GM21390 (cell line): ENCODE data around the gene KLF13.

Experiments used
- ATAC-seq: cut with Tn5 transposase; IDR thresholded peaks from one replicate; pipeline ENCODE4 v1.9.1; 2021; ENCODE audit not compliant: unreplicated experiment

KLF13 gene

DNA sequence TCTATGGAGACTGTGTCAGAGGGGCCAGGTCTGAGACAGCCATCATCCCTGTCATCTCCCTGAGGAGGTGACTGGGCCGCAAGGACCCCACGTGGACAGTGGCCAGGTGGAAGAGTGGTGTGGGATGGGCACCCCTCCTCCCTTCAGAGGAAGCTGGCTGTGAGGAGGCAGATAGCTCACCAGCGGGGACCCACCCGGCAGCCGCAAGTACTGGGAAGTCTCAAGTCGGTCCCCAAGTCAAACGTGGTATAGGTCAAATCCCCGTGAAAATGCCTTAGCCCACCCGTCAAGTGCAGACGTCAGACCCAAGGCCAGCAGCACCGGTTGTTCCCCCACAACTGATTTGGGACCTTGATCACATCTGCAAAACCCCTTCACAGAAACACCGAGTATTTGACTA lies 12.3 kb upstream of the KLF13 start:
- no peak for ATAC-seq

DNA sequence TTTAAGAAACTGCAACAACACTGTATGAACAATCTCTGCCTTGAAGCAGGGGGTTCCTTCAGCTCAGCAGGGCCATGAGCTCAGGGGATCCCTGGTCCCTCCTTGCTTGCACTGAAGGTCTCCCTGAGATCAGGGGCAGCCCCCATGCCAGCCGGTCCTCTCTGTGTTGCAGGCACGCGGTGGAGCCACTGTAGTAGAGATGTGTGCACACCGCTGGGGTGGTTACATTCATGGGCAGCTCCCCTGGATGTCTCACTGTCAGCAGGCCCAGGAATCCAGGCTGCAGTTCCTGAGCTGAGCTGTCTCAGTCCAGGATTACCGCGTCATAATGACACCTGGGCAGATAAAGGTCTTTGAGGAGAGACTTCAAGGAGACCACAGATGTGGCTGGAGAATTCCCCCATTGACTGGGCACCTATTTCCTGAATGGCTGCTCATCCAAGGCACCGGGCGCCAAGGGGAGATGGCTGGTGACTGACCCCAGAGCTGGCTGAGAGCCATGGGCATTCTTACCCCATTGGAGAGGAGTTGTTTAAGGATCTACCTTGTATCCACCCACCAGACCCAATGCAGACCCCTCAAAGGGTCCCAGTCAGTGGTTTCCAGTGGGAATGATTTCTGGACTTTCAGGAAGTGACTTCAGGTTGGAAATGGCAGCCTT lies 10.4 kb upstream of the KLF13 start:
- ATAC-seq: no peak

GRCh38 chr15:31317017-31317416 lies 9.6 kb upstream of the KLF13 start:
- no peak for ATAC-seq

DNA sequence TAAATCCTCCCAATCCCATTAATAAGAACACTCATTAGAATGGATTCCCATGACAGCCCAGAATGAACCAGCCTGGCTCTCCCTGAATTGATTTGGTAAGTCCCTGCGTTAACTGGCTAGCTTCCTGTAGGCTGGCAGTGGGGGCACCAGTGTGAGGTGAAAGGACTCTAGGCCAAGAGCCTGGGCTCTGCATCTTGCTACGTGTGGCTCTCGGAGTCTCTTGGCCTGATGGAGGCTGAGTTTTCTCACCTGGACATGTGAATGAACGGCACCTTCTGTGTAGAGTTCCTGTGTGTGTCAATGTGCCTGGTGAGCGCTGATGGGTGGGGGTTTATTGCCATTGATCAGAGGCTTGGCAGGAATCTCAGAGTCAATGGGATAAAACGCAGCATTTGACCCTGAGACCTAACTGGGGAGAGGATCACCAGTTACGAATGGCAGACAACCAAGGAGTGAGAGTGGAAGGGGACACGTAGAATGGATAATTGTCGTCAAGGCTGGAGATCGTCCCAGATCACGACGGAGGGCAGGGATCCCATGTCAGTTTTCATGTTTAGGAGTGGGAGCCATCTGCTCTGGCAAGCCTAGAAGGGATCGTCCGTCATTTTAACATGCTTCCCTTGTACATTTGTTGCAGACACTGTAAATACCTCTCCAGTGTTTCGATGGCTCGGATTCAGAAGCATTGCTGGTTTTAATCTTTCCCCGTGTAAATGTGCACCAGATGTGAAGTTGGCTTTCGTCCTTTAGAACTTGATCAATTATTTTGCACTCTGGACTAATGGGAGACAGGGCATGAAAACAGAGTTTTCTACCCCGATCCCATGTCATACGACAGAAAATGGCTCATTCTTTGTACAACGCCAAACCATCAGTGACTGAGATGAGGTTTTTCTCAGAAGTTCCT lies 9.0 kb upstream of the KLF13 start:
- ATAC-seq: no peak

DNA sequence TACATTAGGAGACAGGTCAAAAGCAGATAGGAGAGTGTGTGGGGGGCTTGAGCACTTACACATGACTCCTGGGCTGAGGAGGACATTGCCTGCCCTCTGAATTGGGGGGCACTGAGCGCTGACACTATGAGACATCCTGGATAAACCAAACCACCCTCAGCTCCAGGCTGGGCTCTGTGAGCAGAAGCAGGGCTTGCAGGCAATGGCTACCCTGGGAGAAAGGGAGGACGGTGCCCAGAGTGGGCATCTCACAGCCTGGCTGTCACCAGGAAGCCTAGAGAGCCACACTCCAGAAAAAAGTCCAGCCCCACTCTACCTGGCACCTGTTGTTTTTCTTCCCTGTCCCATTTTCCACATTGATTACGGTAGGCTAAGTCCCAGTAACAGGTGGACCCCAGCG lies 8.2 kb upstream of the KLF13 start:
- no peak for ATAC-seq

GRCh38 chr15:31320022-31320421 lies 6.6 kb upstream of the KLF13 start:
- no peak for ATAC-seq

DNA sequence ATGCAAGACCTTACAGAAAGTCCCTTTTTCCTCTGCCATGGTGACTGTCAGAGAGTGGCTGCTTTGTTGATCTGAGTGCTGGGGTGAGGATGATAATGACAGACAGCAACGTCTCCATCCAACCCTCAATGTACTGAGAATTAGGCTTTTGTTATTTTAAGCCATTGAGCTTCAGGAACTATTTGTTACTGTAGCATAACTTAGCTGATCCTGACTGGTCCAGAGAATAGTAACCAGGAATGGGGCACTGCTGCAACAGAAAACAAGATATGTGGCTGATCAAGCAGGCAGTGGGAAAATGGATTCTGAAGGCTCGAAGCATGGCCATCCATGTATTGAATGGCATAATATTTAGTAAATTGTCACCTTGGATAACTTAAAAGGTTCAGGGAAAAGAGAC lies 5.2 kb upstream of the KLF13 start:
- no peak for ATAC-seq

GRCh38 chr15:31322504-31322903 lies 4.1 kb upstream of the KLF13 start:
- ATAC-seq: no peak

DNA sequence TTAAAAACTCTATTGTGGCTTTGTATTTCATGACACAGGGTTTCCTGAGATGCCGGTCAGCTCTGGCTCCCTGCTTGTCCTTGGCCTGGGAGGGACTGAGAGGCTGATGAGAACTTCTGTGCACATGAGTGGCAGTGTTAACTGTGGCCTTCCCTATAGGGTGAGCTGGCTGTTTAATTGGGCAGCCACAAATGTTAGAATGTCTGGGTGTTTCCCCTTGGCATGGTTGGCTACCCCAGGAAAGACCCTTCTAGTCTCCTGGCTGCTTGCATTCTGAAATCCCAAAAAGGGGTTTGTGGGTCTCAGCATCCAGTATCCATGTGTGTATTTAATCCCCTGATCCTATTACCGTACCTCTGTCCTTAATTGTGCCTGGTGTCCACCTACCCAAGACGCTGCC lies 3.0 kb upstream of the KLF13 start:
- no peak for ATAC-seq

- ATAC-seq: no peak
Measured at GRCh38 chr15:31324186-31324585, 2.4 kb upstream of the KLF13 start.

DNA sequence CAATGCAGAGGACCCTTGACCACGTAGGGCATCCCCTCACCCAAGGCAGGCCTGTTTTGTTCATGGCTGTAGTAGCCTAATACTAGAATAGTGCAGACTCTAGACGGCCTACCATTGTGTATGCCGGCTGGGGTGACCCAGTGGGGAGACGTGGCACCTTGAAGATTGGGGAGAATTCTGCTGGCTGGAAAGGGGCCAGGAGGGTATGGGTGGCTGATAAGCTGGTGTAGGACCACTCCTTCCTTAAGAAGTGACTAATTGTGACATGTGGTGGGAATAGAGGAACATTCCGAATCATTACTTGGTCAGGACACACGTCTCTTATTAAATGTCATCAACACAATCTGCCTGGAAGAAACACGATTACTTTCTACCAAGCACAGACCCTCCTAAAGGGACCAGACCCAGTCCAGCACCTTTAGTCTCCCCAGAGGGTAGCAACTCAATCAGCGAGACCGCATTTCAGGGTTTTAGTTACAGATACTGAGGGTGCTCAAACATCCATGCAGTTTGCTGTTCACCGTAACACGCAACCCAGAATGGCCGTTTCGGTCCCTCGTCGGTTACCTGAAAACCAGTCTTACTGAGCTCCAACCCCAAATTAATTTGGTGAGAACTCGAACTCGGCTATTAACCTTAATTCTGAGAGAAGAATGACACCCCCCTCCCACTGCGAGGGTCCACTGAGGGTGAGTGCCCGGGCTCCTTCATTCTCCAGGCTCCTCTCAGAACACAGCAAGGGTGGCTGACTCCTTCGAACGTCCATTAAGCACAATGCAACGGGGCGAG lies 1.6 kb upstream of the KLF13 start:
- ATAC-seq: no peak

DNA sequence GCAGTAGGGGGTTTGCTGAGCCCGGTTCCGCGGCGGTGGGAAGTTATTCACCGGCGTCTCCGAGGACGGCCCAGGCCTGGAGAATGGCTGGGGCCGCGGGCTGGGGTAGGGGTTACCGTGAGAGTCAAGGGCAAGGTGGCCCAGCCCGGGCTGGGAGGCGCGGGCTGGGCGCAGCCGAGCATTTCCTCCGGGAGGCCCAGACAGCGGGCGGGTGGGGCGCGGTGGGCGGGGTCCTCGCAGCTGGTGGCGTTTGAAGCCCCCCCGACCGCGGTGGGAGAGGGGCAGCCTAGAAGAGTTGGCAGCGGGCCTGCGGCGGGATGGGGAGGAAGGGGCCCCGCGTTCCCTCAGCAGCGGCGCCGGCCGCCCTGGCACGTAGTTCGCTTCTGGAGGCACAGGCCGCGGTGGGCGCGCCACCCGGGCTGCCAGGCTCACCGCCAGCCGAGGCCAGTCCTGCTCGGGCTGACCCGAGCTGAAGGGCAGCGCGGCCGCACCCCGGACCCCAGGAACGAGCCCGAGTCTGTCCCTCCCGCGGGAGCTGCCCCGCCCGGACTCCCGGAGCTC lies 960 bp upstream of the KLF13 start:
- no peak for ATAC-seq

DNA sequence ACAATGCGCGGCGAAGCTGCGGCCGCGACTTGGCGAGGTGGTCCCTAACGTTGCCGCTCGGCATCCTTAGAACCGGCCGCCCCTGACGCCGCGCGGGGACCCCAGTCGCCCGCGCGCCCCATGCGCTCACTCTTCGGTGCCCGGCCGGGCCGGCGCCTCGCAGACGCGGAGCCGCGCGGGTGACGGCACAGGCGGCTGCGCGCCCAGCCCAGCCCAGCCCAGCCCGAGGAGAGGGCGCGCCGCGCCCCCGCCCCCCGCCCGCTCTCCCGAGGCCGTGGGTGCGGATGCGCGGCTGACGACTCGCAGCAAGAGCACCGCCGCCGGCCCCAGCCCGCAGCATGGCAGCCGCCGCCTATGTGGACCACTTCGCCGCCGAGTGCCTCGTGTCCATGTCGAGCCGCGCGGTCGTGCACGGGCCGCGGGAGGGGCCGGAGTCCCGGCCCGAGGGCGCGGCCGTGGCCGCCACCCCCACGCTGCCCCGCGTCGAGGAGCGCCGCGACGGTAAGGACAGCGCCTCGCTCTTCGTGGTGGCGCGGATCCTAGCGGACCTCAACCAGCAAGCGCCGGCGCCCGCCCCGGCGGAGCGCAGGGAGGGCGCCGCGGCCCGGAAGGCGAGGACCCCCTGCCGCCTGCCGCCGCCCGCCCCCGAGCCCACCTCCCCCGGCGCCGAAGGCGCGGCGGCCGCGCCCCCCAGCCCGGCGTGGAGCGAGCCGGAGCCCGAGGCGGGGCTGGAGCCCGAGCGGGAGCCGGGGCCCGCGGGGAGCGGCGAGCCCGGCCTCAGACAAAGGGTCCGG lies 437 bp downstream of the KLF13 start:
- ATAC-seq: peak; percentile 22

DNA sequence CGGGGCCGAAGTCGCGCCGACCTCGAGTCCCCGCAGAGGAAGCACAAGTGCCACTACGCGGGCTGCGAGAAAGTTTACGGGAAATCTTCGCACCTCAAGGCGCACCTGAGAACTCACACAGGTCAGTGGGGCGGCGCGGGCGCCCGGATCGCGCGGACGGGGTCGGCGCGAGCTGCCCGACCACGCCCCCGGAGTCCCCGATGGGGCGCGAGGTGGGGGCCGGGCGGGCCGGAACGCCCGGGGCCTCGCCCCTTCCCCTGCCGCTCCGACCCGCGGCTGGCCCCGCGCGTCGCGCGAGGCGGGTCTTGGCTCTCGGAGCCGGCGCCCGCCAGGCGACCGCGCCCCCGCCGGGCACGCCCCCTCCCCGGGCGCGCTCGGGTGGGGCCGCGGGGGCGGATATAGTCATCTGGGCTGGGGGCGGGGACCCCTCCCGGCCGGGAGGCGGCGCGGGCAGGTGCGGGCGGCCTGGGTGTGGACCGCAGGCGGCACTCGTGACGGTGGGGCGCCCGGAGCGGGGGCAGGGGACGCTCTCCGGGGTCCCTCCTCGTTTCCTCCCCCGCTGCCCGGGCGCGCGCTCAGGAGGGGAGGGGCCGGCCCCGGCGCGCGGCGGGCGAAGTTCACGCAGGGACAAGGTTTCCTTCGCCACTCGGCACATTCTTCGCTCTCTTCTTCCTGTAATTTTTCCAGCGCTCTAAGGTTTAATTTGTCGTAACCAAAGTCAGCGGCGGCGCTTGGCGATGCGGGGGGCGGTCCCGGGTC lies 1.2 kb downstream of the KLF13 start:
- ATAC-seq: no peak

- ATAC-seq: no peak
Measured at GRCh38 chr15:31328428-31328968, 1.9 kb downstream of the KLF13 start.

GRCh38 chr15:31328969-31329639 lies 2.5 kb downstream of the KLF13 start:
- no peak for ATAC-seq

DNA sequence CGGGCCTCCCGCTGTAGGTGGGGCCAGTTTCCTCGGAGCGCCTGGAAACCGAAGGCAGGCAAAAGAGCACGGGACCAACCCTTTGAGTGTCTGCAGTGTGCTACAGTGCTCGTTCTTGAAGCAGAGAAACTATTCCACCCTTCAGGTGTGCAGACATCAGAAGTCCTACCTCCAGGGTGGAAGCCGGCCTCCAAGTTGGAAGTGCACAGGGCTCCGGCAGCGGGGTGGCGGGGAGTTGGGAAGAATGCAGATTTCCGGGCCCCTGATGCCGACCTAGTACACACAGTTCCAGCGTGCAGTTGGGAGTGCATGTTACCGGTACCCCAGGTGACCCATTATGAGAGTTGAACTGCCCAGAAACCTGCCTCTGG lies 3.0 kb downstream of the KLF13 start:
- ATAC-seq: no peak

DNA sequence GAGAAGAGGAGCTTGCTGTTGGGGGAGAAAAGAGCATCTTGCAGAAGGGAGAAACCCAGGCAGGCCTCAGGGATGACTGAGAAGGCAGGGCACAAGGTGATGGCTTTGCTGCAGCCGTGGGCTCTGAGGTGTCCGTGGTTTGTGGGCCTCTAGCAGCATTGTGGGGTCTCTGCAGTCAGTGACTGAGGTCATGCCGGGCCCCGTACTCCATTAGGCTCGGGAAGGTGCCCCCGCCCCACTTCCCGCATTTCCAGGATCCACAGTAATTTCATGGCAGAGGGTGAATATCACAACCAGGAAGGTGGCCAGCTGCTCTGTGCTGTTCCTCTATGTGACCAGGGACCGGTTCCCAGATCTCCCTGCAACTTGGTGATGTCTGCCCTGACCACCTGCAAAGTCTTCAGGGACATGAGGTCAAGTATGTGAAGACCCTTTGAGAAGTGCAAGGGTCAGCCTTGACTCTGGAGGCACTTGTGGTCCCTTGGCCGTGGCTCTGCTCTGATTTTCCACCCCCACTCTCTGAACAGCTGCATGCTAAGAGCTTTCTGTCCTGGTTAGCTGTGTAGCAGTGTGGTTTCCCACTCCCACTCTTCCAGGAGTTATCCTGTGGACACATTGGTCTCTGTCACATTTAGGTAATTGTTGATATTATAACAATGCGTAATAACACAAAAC lies 3.6 kb downstream of the KLF13 start:
- no peak for ATAC-seq

DNA sequence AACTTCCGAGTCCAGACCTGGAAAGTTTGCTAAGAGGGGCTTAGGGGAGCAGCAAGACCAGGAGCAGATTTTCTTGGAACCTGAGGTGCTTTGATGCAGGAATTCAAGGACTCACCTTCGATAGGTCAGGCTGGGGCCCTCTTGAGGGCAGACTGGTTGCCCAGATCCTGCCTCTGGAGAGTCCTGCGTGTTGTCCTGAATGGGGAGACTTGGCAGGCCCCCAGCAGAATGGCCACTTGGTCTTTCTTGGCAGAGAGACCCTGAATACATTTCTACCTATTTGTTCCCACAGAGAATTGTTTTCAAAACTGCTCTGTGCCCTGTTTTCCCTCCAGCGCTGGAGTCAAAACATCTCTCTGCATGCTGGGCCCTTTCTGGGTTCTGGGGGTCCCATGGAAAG lies 4.2 kb downstream of the KLF13 start:
- ATAC-seq: no peak
